ENCODE measurements around the gene NPHP3.
"Not testable (repeated sequence)": the region's sequence is repeated elsewhere in the genome, so short reads cannot be mapped to it uniquely, and the experiment has no call there.

NPHP3 gene

GRCh38 chr3:132722165-132723023, at the start of gene NPHP3:
Gene NPHP3, minus strand, starts transcription at chr3:132722409. Its CDS starts 54 bp downstream, at chr3:132722355.
- DNase-seq (ENCODE audit: low spot score), result peak; percentile 92

GRCh38 chr3:132758740-132759139, 36.5 kb upstream of the NPHP3 start:
- no peak for DNase-seq (ENCODE audit: low spot score)

- no peak for DNase-seq (ENCODE audit: low spot score)
Observed at GRCh38 chr3:132756108-132756650, 34.0 kb upstream of the NPHP3 start.

GRCh38 chr3:132753946-132754345, 31.7 kb upstream of the NPHP3 start:
- no peak for DNase-seq (ENCODE audit: low spot score)

- no peak for DNase-seq (ENCODE audit: low spot score)
Observed at GRCh38 chr3:132749786-132750185, 27.6 kb upstream of the NPHP3 start.

GRCh38 chr3:132746720-132747119, 24.5 kb upstream of the NPHP3 start:
- not testable (repeated sequence) for DNase-seq (ENCODE audit: low spot score)

- no peak for DNase-seq (ENCODE audit: low spot score)
Observed at GRCh38 chr3:132738314-132738713, 16.1 kb upstream of the NPHP3 start.

GRCh38 chr3:132735589-132735988, 13.4 kb upstream of the NPHP3 start:
- no peak for DNase-seq (ENCODE audit: low spot score)

GRCh38 chr3:132730891-132731580, 8.8 kb upstream of the NPHP3 start:
- DNase-seq (ENCODE audit: low spot score), result peak; percentile 73

- DNase-seq (ENCODE audit: low spot score), result peak; percentile 63
Observed at GRCh38 chr3:132726341-132726823, 4.2 kb upstream of the NPHP3 start.

GRCh38 chr3:132723024-132723950, 1.1 kb upstream of the NPHP3 start:
- DNase-seq (ENCODE audit: low spot score), result no peak

GRCh38 chr3:132721479-132722164, 587 bp downstream of the NPHP3 start:
- DNase-seq (ENCODE audit: low spot score), result peak; percentile 75

GRCh38 chr3:132720228-132720627, 2.0 kb downstream of the NPHP3 start:
- DNase-seq (ENCODE audit: low spot score), result no peak

- no peak for DNase-seq (ENCODE audit: low spot score)
Observed at GRCh38 chr3:132716372-132716771, 5.8 kb downstream of the NPHP3 start.

- no peak for DNase-seq (ENCODE audit: low spot score)
Observed at GRCh38 chr3:132713977-132714727, 8.1 kb downstream of the NPHP3 start.

GRCh38 chr3:132710311-132710710, 11.9 kb downstream of the NPHP3 start:
- DNase-seq (ENCODE audit: low spot score), result no peak

GRCh38 chr3:132709761-132710160, 12.4 kb downstream of the NPHP3 start:
- no peak for DNase-seq (ENCODE audit: low spot score)

- no peak for DNase-seq (ENCODE audit: low spot score)
Observed at GRCh38 chr3:132703733-132704132, 18.5 kb downstream of the NPHP3 start.

GRCh38 chr3:132695422-132695821, 26.8 kb downstream of the NPHP3 start:
- peak; percentile 4 for DNase-seq (ENCODE audit: low spot score)

- DNase-seq (ENCODE audit: low spot score), result no peak
Observed at GRCh38 chr3:132694991-132695390, 27.2 kb downstream of the NPHP3 start.
